Pancreas (tissue), 10 donors: ENCODE data around the gene HLA-A. TPM values are rescaled to one million over a fixed set of nuclear protein-coding genes. Genes with fewer than 3 reads are reported as not detected.
A peak's percentile ranks its signal among the peaks of the same experiment; 100 is the strongest.

Experiments used
- ATAC-seq, 4 donors: fragments of 200-7000 bp; cut with Tn5 transposase; one replicate each; pipeline versions ENCODE4 v1.8.0 to v1.9.1; 2020; ENCODE audit warnings: mild to moderate bottlenecking in 4 of 4, moderate library complexity in 4 of 4
- DNase-seq, 6 donors: peaks; one replicate each; pipeline ENCODE4 v3.0.0-alpha.2; 2020
- FAIRE-seq: peaks from 2 replicates; lab custom pipeline; 2012; peaks lifted over from hg19 to GRCh38; lab: Jason Lieb, UNC
- H3K27ac ChIP-seq, 4 donors: fragments of 200-600 bp; sonication (generic); 1 replicate in 3 of 4; 2 replicates in 1 of 4; pipeline versions ENCODE4 v1.5.0 to v1.8.0; 2020
- H3K27me3 ChIP-seq, 4 donors: fragments of 200-600 bp; one replicate each; pipeline ENCODE4 v1.8.0; 2021
- H3K36me3 ChIP-seq, 3 donors: fragments of 200-600 bp; sonication (generic) in 1 of 3; one replicate each; pipeline versions ENCODE4 v1.5.0 to v1.8.0; 2020 to 2021
- H3K4me1 ChIP-seq, 3 donors: fragments of 200-600 bp; one replicate each; pipeline ENCODE4 v1.8.0; 2021
- H3K4me3 ChIP-seq, 4 donors: fragments of 200-600 bp; sonication (generic) in 2 of 4; one replicate each; pipeline versions ENCODE4 v1.5.0 to v1.8.0; 2020 to 2021
- H3K9me3 ChIP-seq, 4 donors: fragments of 200-600 bp; one replicate each; pipeline ENCODE4 v1.8.0; 2021
- CTCF ChIP-seq, 4 donors: fragments of 200-600 bp; sonication (generic) in 3 of 4; IDR thresholded peaks; one replicate each; pipeline versions ENCODE4 v1.5.0 to v1.8.0; 2021; ENCODE audit warnings: antibody characterized with exemption in 4 of 4
- WGBS, 2 donors: extraction: QIAGEN DNeasy Blood & Tissue Kit; methylation state at CpG; one replicate each; pipeline ENCODE4 v1.1.7; 2013; 5-methylcytosine and 5-hydroxymethylcytosine counted together
- intact Hi-C, 3 donors: fragments of 100-400 bp; cut with DNase I; formaldehyde crosslinking; loops; one replicate each; pipeline versions ENCODE4 v1.11.1 to v1.14.2; 2022
- polyA plus RNA-seq, 2 donors: library from polyadenylated mRNA; stranded (reverse); fragments of 200-250 nt; gene quantifications; one replicate each; pipeline ENCODE4 v1.2.3, GENCODE V29; 2013
- total RNA-seq, 6 donors: library from RNA; stranded (reverse); fragmentation: NEBNext Ultra II Directional in 4 of 6; extraction: Animal tissue kit (Norgen Biotek cat#: 25700) in 4 of 6; gene quantifications; one replicate each; pipeline versions ENCODE4 v1.2.1 to v1.2.4, GENCODE V29; 2021 to 2023
- donor health status: healthy with polysubstance abuse.
- donor health status: DM: no; HTN: no; CAD: no; lungs with moderate emphysema.
- donor health status: DM: no; HTN: no; CAD: no.
- donor health status: control.
- donor health status: control.
- donor health status: Bipolar disorder and iron deficiency.
- donor health status: DM: yes; HTN: yes; CAD: no.
- donor health status: DM: no; HTN: no; CAD: no.
- donor health status: DM: no; HTN: no; CAD: no.
- donor health status: DM: yes; HTN: yes; CAD: no.

Gene HLA-A
- total and polyA plus RNA-seq, 8 donors: 63.7 to 374 (median 153) TPM

DNA sequence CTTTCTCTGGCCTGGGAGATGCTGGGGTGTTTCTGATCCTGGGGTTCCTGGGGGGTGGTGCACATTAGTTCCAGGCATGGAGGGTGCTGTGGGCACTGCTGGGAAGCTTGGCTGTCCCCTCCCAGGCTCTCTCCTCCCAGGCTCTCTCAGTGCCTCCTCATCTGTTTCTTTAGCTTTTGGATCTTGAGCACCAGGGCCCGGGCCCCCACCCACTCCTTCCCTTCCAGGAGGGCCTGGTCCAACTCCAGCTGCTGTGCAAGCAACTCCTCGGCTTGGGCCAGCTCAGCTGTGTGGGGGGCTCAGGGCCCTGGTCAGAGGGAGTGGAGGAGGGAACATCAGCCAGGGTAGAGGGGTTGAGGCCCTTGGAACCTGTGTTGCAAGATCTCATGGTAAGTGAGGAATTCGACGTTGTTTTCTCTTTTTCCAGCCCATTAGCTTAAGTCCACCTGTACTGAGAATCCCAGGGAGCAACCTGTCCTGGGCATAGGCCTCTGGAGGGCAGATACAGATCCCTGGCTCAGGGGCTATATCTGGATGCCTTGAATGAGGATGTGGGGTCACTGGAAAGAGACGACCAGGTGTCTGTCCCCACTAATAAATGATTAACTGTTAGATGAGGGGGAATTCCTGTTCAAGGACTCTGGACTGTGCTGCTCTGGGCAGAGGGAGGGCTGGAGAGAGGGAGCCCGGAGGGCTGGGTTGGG lies 34.5 kb upstream of the HLA-A start:
- intact Hi-C loops: no loop called here
- no peaks in the 10 kb centered on the region for H3K36me3 ChIP-seq
- DNase-seq (no peak), FAIRE-seq (no peak), ATAC-seq (peak in 3 of 4 donors; percentile 60 to 79 (median 63))
- 6 to 40% methylated on average over 4 to 6 of the region's 6 CpGs for WGBS, 2 donors
- H3K27me3 ChIP-seq: no peaks in the 10 kb centered on the region
- no peak overlapping the region for H3K27ac ChIP-seq
- no peaks in the 10 kb centered on the region for H3K9me3 ChIP-seq
- H3K4me1 ChIP-seq: no peaks in the 10 kb centered on the region
- no peak overlapping the region for H3K4me3 ChIP-seq
- no peak for TF ChIP-seq CTCF (IDR thresholded peaks at IDR 0.05)

DNA sequence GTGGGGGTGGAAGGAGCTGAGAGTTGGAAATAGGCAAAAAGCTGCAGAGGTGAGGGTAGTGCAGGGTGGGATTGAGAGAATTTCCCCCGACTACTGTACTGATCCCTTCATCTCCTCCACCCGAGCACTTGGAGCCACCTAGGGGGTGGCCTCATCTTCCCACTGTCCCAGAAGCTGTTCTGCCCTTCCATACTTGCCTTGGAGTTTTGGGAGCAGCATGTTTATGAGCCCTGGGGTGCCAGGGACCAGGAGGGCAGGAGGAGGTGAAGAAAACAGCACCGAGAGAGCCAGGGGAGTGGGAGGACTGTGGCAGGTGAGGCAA lies 34.0 kb upstream of the HLA-A start:
- no peak for ATAC-seq
- no peak overlapping the region for H3K4me3 ChIP-seq
- DNase-seq: no peak
- H3K27ac ChIP-seq: no peak overlapping the region
- 66 to 76% methylated on average over 3 of the region's 3 CpGs for WGBS, 2 donors
- H3K27me3 ChIP-seq: no peaks in the 10 kb centered on the region
- no peaks in the 10 kb centered on the region for H3K9me3 ChIP-seq
- no peak for FAIRE-seq
- no peaks in the 10 kb centered on the region for H3K4me1 ChIP-seq
- TF ChIP-seq CTCF (IDR thresholded peaks at IDR 0.05): no peak
- H3K36me3 ChIP-seq: no peaks in the 10 kb centered on the region
- intact Hi-C loops: no loop called here

GRCh38 chr6:29908710-29909109 lies 33.6 kb upstream of the HLA-A start:
- 33 to 58% methylated on average over 6 of the region's 6 CpGs for WGBS, 2 donors
- intact Hi-C loops: no loop called here
- FAIRE-seq (no peak), ATAC-seq (peak in 2 of 4 donors; percentile 26 to 48), DNase-seq (no peak)
- no peak for TF ChIP-seq CTCF (IDR thresholded peaks at IDR 0.05)
- H3K27me3 ChIP-seq: no peaks in the 10 kb centered on the region
- H3K4me1 ChIP-seq: no peaks in the 10 kb centered on the region
- H3K27ac ChIP-seq: no peak overlapping the region
- no peaks in the 10 kb centered on the region for H3K36me3 ChIP-seq
- no peaks in the 10 kb centered on the region for H3K9me3 ChIP-seq
- H3K4me3 ChIP-seq: no peak overlapping the region

- no peak overlapping the region for H3K27ac ChIP-seq
- H3K9me3 ChIP-seq: no peaks in the 10 kb centered on the region
- 13 to 20% methylated on average over 1 of the region's 1 CpG for WGBS, 2 donors
- TF ChIP-seq CTCF (IDR thresholded peaks at IDR 0.05): no peak
- DNase-seq (no peak), ATAC-seq (peak in 2 of 4 donors; percentile 46 to 62), FAIRE-seq (no peak)
- H3K27me3 ChIP-seq: no peaks in the 10 kb centered on the region
- no peaks in the 10 kb centered on the region for H3K4me1 ChIP-seq
- H3K4me3 ChIP-seq: no peak overlapping the region
- no peaks in the 10 kb centered on the region for H3K36me3 ChIP-seq
- intact Hi-C loops: no loop called here
Measured at GRCh38 chr6:29909985-29910384, 32.3 kb upstream of the HLA-A start.

DNA sequence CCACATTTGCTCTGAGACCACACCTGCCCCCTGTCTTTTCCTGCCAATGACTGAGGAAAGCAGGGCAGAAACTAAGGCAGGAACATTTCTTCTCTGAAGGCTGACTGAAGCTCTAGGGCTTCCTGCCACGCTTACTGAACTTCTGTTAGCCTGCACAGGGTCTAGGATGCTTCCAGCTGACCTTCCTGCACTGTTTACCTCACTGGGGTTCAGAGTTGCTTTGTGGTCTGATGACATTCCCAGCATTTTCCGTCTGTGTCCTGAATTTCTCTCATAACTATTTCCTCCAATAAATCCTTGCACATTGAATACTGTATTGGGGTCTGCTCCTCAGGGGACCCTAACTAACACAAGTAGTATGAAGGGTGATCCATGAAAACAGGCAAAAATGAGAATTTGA lies 29.5 kb upstream of the HLA-A start:
- FAIRE-seq: no peak
- no peaks in the 10 kb centered on the region for H3K4me1 ChIP-seq
- WGBS, 2 donors: 78 to 92% methylated on average over 2 of the region's 2 CpGs

More for the DNA sequence above, 29.5 kb upstream of the HLA-A start:
- H3K9me3 ChIP-seq: no peaks in the 10 kb centered on the region
- no peak for TF ChIP-seq CTCF (IDR thresholded peaks at IDR 0.05)
- H3K27me3 ChIP-seq: no peaks in the 10 kb centered on the region
- H3K27ac ChIP-seq: no peak overlapping the region
- ATAC-seq (no peak), DNase-seq (no peak)
- H3K36me3 ChIP-seq: no peaks in the 10 kb centered on the region
- H3K4me3 ChIP-seq: no peak overlapping the region
- intact Hi-C loops: no loop called here
